Neural cell (in vitro differentiated cells): ENCODE data around the gene NEK4. TPM values are rescaled to one million over a fixed set of nuclear protein-coding genes. Genes with fewer than 3 reads are reported as not detected.

Experiments
- H2AFZ ChIP-seq: fragments of 200-600, 300-800 bp; sonication (generic), shearing (Covaris generic); 2 replicates; pipeline ENCODE4 v1.6.0; 2014; ENCODE audit warnings: low read depth, mild to moderate bottlenecking, antibody characterized with exemption, low read length, moderate library complexity
- H3F3A ChIP-seq: fragments of 200-600 bp; shearing (Covaris generic); 2 replicates; pipeline ENCODE4 v1.6.1; 2016; ENCODE audit warnings: mild to moderate bottlenecking, moderate library complexity, mixed read lengths, antibody characterized with exemption, low read length; ENCODE audit not compliant: insufficient read depth, poor library complexity, severe bottlenecking
- H3K27ac ChIP-seq: fragments of 200-600, 300-800 bp; sonication (generic), shearing (Covaris generic); 2 replicates; pipeline ENCODE4 v1.5.1; 2014; ENCODE audit warnings: mild to moderate bottlenecking, low read length, moderate library complexity
- H3K27me3 ChIP-seq: fragments of 300-800, 200-600 bp; sonication (generic), shearing (Covaris generic); 2 replicates; pipeline ENCODE4 v1.6.0; 2014; ENCODE audit warnings: mild to moderate bottlenecking, low read depth, low read length, moderate library complexity; ENCODE audit not compliant: insufficient read depth
- H3K36me3 ChIP-seq: fragments of 300-800, 200-600 bp; sonication (generic), shearing (Covaris generic); 2 replicates; pipeline ENCODE4 v1.5.1; 2014; ENCODE audit warnings: mild to moderate bottlenecking, antibody characterized with exemption, low read length, moderate library complexity; ENCODE audit not compliant: insufficient read depth
- H3K4me2 ChIP-seq: fragments of 300-800, 200-600 bp; sonication (generic), shearing (Covaris generic); 2 replicates; pipeline ENCODE4 v1.6.0; 2014; ENCODE audit warnings: mild to moderate bottlenecking, low read length
- H3K4me3 ChIP-seq: fragments of 300-800, 200-600 bp; sonication (generic), shearing (Covaris generic); 2 replicates; pipeline ENCODE4 v1.5.1; 2014; ENCODE audit warnings: mild to moderate bottlenecking, low read length, moderate library complexity
- H3K79me2 ChIP-seq: fragments of 200-600 bp; shearing (Covaris generic); replicated peaks from 2 replicates; pipeline ENCODE4 v1.6.0; 2014; ENCODE audit warnings: mild to moderate bottlenecking, low read length, moderate library complexity; ENCODE audit not compliant: insufficient read depth
- H3K9ac ChIP-seq: fragments of 300-800, 200-600 bp; sonication (generic), shearing (Covaris generic); 2 replicates; pipeline ENCODE4 v1.6.1; 2016; ENCODE audit warnings: mild to moderate bottlenecking, low read length, mixed read lengths
- H3K9me2 ChIP-seq: fragments of 200-600 bp; shearing (Covaris generic); 2 replicates; pipeline ENCODE4 v1.6.1; 2016; ENCODE audit warnings: mild to moderate bottlenecking, low read length, mixed read lengths; ENCODE audit not compliant: insufficient read depth
- H3K9me3 ChIP-seq: fragments of 200-600, 300-800 bp; sonication (generic), shearing (Covaris generic); 2 replicates; pipeline ENCODE4 v1.6.1; 2016; ENCODE audit warnings: mild to moderate bottlenecking, mixed run types, low read length, moderate library complexity, mixed read lengths
- H4K20me1 ChIP-seq: fragments of 200-600 bp; shearing (Covaris generic); 2 replicates; pipeline ENCODE4 v1.6.1; 2016; ENCODE audit warnings: mild to moderate bottlenecking, mixed run types; ENCODE audit not compliant: insufficient read depth
- EP300 ChIP-seq: fragments of 450-650 bp; conservative IDR thresholded peaks from 2 replicates; pipeline ENCODE4 v1.6.1; 2014; ENCODE audit warnings: antibody characterized with exemption, mild to moderate bottlenecking, moderate library complexity; ENCODE audit not compliant: poor library complexity, severe bottlenecking
- EZH2 ChIP-seq: fragments of 200-600, 300-800 bp; shearing (Covaris generic), sonication (generic); IDR thresholded peaks from 2 replicates; pipeline ENCODE4 v1.6.1; 2014; ENCODE audit warnings: antibody characterized with exemption, low read length, borderline replicate concordance, mild to moderate bottlenecking; ENCODE audit not compliant: insufficient read depth, poor library complexity, severe bottlenecking
- MXI1 ChIP-seq: fragments of 450-650 bp; conservative IDR thresholded peaks from 2 replicates; pipeline ENCODE4 v1.6.1; 2014; ENCODE audit warnings: antibody characterized with exemption, mild to moderate bottlenecking; ENCODE audit not compliant: poor library complexity, severe bottlenecking
- POLR2AphosphoS5 ChIP-seq: IDR thresholded peaks from 2 replicates; pipeline ENCODE4 v1.6.1; 2012
- RAD21 ChIP-seq: fragments of 450-650 bp; conservative IDR thresholded peaks from 2 replicates; pipeline ENCODE4 v1.6.1; 2014; ENCODE audit warnings: antibody characterized with exemption, mild to moderate bottlenecking, moderate library complexity
- SMC3 ChIP-seq: fragments of 450-650 bp; conservative IDR thresholded peaks from 2 replicates; pipeline ENCODE4 v1.6.1; 2014; ENCODE audit warnings: antibody characterized with exemption, mild to moderate bottlenecking, moderate library complexity; ENCODE audit not compliant: poor library complexity
- TAF1 ChIP-seq: IDR thresholded peaks from 2 replicates; pipeline ENCODE4 v1.6.1; 2012; ENCODE audit warnings: low read depth
- polyA minus RNA-seq: library from RNA; depleted of rRNA, polyadenylated mRNA; stranded (reverse); fragments of >200 nt; gene quantifications from 2 replicates; pipeline ENCODE4 v1.2.3, GENCODE V29; 2014
- polyA plus RNA-seq: library from polyadenylated mRNA; depleted of rRNA; stranded (reverse); fragments of >200 nt; gene quantifications from 2 replicates; pipeline ENCODE4 v1.2.3, GENCODE V29; 2014
- TF ChIP-seq, protein P1 (sequence below): fragments of 450-650 bp; IDR thresholded peaks from 2 replicates; pipeline ENCODE4 v1.5.1; 2014; ENCODE audit warnings: antibody characterized with exemption, mild to moderate bottlenecking, moderate library complexity; ENCODE audit not compliant: poor library complexity, severe bottlenecking
- TF ChIP-seq, protein P2 (sequence below): IDR thresholded peaks from 2 replicates; pipeline ENCODE4 v1.6.1; 2012; ENCODE audit warnings: borderline replicate concordance

NEK4 gene
- polyA plus RNA-seq (29.0 and 45.6 TPM in 2 replicates), polyA minus RNA-seq (66.0 and 71.8 TPM in 2 replicates)

DNA sequence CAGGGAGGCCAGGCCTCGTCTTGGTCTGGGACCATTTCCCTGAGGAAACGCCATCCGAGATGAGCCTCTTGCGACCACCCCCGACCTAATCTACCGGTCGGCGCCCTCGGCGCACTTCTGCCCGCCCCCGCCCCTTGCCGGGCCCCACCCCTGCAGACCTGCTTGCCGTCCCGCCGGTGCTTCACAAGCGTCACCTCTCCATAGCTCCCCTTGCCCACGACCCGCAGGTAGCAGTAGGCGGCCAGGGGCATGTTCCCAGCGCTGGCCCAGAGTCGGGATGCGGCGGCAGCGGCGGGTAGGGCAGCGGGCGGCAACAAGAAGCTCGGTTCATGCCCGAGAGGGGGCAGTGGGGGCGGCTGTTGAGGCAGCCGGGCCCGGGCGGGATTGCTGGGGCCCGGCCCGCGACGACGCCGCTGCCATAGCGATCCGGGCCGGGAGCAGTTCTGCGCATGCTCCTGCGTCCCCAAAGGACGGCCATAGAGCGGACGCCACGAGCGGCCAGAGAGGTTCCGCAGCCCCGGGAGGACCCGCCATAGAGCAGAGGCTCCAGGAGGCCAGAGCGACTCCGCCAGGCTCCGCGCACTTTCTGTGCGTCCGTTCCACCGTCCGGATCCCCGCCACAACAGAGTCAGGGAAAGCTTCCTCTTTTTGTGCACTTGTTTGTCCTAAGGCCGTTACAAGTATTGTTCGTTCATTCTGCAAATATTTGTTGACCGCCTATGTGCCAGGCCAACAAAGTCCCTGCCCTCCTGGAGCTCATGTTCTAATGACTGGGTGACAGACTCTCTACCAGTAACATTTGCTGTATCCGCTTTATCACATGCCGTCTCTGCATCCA lies at the start of gene NEK4:
TSS of gene NEK4 (minus strand) at position 445 of the 838 bp plus-strand sequence. CDS start at position 251, 194 bp downstream.
- H3K79me2 ChIP-seq = peaks cover 28% of the 10 kb centered on the region
- H2AFZ ChIP-seq = peak within 1 kb of the TSS; percentile 76
- H3K9ac ChIP-seq = peak within 1 kb of the TSS; percentile 85
- no peaks in the 10 kb centered on the region for H3K27me3 ChIP-seq
- no peaks in the 10 kb centered on the region for H4K20me1 ChIP-seq
- no peaks in the 10 kb centered on the region for H3K9me3 ChIP-seq
- H3K4me2 ChIP-seq = peak within 1 kb of the TSS; percentile 79
- peak within 1 kb of the TSS; percentile 94 for H3K4me3 ChIP-seq
- H3F3A ChIP-seq = no peaks in the 10 kb centered on the region
- H3K27ac ChIP-seq = peak within 1 kb of the TSS; percentile 72
- no peaks in the 10 kb centered on the region for H3K9me2 ChIP-seq
- TF ChIP-seq, protein P1, sequence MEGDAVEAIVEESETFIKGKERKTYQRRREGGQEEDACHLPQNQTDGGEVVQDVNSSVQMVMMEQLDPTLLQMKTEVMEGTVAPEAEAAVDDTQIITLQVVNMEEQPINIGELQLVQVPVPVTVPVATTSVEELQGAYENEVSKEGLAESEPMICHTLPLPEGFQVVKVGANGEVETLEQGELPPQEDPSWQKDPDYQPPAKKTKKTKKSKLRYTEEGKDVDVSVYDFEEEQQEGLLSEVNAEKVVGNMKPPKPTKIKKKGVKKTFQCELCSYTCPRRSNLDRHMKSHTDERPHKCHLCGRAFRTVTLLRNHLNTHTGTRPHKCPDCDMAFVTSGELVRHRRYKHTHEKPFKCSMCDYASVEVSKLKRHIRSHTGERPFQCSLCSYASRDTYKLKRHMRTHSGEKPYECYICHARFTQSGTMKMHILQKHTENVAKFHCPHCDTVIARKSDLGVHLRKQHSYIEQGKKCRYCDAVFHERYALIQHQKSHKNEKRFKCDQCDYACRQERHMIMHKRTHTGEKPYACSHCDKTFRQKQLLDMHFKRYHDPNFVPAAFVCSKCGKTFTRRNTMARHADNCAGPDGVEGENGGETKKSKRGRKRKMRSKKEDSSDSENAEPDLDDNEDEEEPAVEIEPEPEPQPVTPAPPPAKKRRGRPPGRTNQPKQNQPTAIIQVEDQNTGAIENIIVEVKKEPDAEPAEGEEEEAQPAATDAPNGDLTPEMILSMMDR = peak; percentile 36
- TF ChIP-seq EZH2 (no peak), MXI1 (peak; percentile 81), SMC3 (no peak), POLR2AphosphoS5 (peak; percentile 66), TAF1 (peak; percentile 75), EP300 (peak; percentile 18), RAD21 (peak; percentile 27)
- TF ChIP-seq, protein P2, sequence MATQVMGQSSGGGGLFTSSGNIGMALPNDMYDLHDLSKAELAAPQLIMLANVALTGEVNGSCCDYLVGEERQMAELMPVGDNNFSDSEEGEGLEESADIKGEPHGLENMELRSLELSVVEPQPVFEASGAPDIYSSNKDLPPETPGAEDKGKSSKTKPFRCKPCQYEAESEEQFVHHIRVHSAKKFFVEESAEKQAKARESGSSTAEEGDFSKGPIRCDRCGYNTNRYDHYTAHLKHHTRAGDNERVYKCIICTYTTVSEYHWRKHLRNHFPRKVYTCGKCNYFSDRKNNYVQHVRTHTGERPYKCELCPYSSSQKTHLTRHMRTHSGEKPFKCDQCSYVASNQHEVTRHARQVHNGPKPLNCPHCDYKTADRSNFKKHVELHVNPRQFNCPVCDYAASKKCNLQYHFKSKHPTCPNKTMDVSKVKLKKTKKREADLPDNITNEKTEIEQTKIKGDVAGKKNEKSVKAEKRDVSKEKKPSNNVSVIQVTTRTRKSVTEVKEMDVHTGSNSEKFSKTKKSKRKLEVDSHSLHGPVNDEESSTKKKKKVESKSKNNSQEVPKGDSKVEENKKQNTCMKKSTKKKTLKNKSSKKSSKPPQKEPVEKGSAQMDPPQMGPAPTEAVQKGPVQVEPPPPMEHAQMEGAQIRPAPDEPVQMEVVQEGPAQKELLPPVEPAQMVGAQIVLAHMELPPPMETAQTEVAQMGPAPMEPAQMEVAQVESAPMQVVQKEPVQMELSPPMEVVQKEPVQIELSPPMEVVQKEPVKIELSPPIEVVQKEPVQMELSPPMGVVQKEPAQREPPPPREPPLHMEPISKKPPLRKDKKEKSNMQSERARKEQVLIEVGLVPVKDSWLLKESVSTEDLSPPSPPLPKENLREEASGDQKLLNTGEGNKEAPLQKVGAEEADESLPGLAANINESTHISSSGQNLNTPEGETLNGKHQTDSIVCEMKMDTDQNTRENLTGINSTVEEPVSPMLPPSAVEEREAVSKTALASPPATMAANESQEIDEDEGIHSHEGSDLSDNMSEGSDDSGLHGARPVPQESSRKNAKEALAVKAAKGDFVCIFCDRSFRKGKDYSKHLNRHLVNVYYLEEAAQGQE = peak; percentile 8
- H3K36me3 ChIP-seq = peaks cover 4% of the 10 kb centered on the region

DNA sequence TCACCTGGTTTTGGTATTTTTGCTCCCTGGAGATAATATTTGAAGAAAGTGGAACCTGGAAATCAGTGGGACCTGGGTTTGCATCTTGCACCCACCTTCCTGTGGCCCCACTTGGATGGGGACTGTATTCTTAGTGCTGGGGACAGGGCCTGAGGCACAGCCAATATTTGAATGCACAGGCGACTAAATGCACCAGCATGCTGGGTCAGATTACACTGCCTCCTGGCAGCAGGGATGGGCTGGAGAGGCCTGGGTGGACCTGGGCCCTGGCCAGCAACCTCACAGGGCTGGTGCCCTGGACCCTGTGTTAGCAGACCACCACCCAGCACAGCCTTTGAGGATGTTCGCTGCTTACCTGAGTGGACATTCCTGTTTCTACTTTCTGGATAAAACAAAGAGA lies 49.2 kb upstream of the NEK4 start:
- Histone ChIP-seq H3K4me3 (no peak overlapping the region), H3K9ac (no peak overlapping the region), H4K20me1 (no peaks in the 10 kb centered on the region), H3F3A (no peaks in the 10 kb centered on the region), H3K79me2 (no peaks in the 10 kb centered on the region), H3K4me2 (no peak overlapping the region), H3K27me3 (no peaks in the 10 kb centered on the region), H3K36me3 (no peaks in the 10 kb centered on the region), H2AFZ (no peak overlapping the region), H3K9me3 (no peaks in the 10 kb centered on the region), H3K27ac (no peak overlapping the region), H3K9me2 (no peaks in the 10 kb centered on the region)
- no peak for TF ChIP-seq TAF1
- no peak for TF ChIP-seq EZH2
- TF ChIP-seq, protein P2 = no peak
- TF ChIP-seq RAD21 = no peak
